HepG2 (cell line): Measurements from ENCODE around the gene MYADML2. TPM values are rescaled to one million over a fixed set of nuclear protein-coding genes. Genes with fewer than 3 reads are reported as not detected.

Source experiments
- NCOA2 ChIP-seq: sonication (generic); formaldehyde crosslinking; IDR thresholded peaks from 2 replicates; pipeline ENCODE4 v1.8.0; 2022; ENCODE audit warnings: inconsistent platforms
- RAD21 ChIP-seq: fragments of 450-650 bp; formaldehyde crosslinking; IDR thresholded peaks from 2 replicates; pipeline ENCODE4 v1.5.0; 2020; ENCODE audit warnings: mild to moderate bottlenecking
- ZC3H13 ChIP-seq: sonication (generic); formaldehyde crosslinking; IDR thresholded peaks from 2 replicates; pipeline ENCODE4 v1.8.1; 2023; ENCODE audit warnings: mild to moderate bottlenecking, missing genetic modification reagents, moderate library complexity
- polyA plus RNA-seq, 8 experiments: library from polyadenylated mRNA; depleted of rRNA in 3 of 8; stranded (reverse) in 7 of 8; unstranded in 1 of 8; fragments of >200 nt; fragmentation: Illumina TruSeq in 4 of 8; extraction: Trizol in 4 of 8; gene quantifications; 2 replicates each; pipeline versions ENCODE4 v1.2.1 to v1.2.3, GENCODE V29; 2011 to 2016; ENCODE audit warnings: low read depth in 4 of 8, missing spikeins in 1 of 8, mixed read lengths in 1 of 8; ENCODE audit not compliant: insufficient read depth in 1 of 8
- total RNA-seq, 5 experiments: library from RNA; depleted of rRNA; stranded (reverse); fragments of >200 nt; fragmentation: Illumina TruSeq; extraction: Trizol; gene quantifications; 2 replicates each; pipeline ENCODE4 v1.2.3, GENCODE V29; 2016; ENCODE audit warnings: low read depth in 1 of 5
- TF ChIP-seq, protein P1 (sequence below): sonication (generic); formaldehyde crosslinking; IDR thresholded peaks from 2 replicates; pipeline ENCODE4 v1.4.0; 2020; ENCODE audit warnings: mild to moderate bottlenecking, missing genetic modification reagents

The MYADML2 gene
- total and polyA plus RNA-seq, 2 of the 13 experiments (the other 11 are each of a cell fraction or from before 2014, with no cell fraction given): not detected

DNA sequence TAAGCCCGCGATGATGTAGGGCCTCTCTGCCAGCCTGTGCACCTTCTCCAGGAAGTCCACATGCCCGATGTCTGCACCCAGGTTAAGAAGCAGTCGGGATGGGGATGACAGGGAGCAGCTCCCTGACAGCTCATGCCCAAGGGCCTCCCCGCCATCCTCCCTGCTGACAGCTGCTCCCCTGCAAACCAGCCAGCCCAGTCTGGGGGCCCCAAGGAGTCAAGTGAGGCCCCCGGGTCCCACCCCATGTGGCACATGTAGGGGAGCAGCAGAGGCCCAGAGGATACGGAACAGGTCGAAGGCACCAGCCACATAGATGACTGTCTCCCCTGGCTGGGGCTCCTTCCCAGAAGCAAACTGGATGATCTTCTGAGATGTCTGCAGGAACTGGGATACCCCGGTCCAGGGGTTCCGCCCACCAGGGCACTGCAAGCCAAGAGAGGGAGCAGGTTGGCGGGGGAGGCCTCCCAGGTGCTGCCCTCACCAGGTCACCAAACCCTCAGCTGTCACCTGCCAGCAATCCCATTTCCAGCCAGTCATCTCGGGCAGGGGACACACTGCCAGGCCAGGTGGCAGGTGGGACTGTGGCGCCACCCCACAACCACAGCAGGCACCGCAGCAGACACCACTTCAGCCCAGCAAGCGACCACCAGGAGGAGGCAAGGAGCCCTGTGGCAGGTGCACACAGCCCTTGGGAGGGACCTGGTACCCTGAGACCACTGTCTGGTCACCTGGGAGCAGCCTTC lies 40.4 kb downstream of the MYADML2 start (continued):
- TF ChIP-seq, protein P1, sequence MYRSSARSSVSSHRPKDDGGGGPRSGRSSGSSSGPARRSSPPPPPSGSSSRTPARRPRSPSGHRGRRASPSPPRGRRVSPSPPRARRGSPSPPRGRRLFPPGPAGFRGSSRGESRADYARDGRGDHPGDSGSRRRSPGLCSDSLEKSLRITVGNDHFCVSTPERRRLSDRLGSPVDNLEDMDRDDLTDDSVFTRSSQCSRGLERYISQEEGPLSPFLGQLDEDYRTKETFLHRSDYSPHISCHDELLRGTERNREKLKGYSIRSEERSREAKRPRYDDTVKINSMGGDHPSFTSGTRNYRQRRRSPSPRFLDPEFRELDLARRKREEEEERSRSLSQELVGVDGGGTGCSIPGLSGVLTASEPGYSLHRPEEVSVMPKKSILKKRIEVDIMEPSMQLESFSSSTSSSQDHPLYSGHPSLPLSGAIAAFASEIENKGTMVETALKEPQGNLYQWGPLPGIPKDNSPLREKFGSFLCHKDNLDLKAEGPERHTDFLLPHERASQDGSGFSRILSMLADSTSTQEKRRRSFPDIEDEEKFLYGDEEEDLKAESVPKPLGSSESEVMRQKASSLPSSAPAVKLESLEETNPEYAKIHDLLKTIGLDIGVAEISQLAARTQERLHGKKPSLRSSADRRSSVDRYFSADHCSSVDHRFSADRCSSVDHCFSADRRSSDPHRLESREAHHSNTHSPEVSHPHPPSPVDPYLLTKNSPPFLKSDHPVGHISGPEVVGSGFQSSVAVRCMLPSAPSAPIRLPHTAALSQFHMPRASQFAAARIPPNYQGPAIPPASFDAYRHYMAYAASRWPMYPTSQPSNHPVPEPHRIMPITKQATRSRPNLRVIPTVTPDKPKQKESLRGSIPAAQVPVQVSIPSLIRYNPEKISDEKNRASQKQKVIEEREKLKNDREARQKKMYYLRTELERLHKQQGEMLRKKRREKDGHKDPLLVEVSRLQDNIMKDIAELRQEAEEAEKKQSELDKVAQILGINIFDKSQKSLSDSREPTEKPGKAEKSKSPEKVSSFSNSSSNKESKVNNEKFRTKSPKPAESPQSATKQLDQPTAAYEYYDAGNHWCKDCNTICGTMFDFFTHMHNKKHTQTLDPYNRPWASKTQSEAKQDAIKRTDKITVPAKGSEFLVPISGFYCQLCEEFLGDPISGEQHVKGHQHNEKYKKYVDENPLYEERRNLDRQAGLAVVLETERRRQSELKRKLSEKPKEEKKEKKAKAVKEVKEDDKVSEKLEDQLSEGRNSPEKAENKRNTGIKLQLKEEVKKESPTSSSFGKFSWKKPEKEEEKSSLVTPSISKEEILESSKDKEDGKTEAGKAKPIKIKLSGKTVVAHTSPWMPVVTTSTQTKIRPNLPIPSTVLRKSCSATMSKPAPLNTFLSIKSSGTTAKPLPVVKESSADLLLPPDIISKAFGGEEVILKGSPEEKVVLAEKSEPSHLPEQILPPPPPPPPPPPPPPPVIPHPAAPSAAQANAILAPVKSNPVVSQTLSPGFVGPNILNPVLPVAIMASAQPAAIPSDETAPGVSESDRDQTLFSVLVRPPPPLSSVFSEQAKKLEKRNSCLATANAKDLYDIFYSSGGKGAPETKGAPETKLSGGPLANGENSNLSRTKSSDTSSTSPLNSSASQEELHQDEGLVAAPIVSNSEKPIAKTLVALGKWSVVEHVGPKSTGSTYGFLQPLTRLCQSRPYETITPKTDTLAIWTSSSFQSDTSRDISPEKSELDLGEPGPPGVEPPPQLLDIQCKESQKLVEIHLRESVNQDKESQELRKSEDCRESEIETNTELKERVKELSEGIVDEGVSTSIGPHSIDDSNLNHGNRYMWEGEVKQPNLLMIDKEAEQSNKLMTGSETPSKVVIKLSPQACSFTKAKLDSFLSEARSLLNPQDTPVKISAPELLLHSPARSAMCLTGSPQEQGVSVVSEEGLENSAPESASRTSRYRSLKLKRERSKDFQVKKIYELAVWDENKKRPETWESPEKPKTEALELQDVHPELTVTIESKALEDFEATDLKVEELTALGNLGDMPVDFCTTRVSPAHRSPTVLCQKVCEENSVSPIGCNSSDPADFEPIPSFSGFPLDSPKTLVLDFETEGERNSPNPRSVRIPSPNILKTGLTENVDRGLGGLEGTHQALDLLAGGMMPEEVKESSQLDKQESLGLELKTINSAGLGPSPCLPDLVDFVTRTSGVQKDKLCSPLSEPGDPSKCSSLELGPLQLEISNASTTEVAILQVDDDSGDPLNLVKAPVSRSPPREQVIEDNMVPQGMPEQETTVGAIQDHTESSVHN (CRISPR knock-in tag): no peak
- TF ChIP-seq ZC3H13 (CRISPR knock-in tag) (0 out of 2 replicates have a peak, but pooled peaks have one; percentile 28), NCOA2 (CRISPR knock-in tag) (no peak), RAD21 (CRISPR knock-in tag) (peak; percentile 57)
